ENCODE data around the gene TUBGCP2.
"Not testable (repeated sequence)": the region's sequence is repeated elsewhere in the genome, so short reads cannot be mapped to it uniquely, and the experiment has no call there.

Gene TUBGCP2

GRCh38 chr10:133237241-133237587, 71.5 kb downstream of the TUBGCP2 start:
- H3K27ac ChIP-seq = no peak overlapping the region
- DNase-seq = no peak
- in situ Hi-C loops (cut with HindIII; ENCODE audit: low pct_ligation_motif_present, low sequenced_read_pairs) = no loop called here
- H3K27me3 ChIP-seq (replicated peaks) = peaks cover 59% of the 10 kb centered on the region
- TF ChIP-seq CTCF (IDR thresholded peaks at IDR 0.05; ENCODE audit: low read depth, low read length, missing control alignments) = no peak
- no peak overlapping the region for H3K4me3 ChIP-seq (ENCODE audit: low read depth, low read length)
- H3K36me3 ChIP-seq (replicated peaks) = no peaks in the 10 kb centered on the region

GRCh38 chr10:133236401-133237240, 72.1 kb downstream of the TUBGCP2 start:
- Histone ChIP-seq H3K4me3 (ENCODE audit: low read depth, low read length) (no peak overlapping the region), H3K27ac (no peak overlapping the region), H3K27me3 (replicated peaks) (peaks cover 65% of the 10 kb centered on the region), H3K36me3 (replicated peaks) (no peaks in the 10 kb centered on the region)
- no peak for DNase-seq
- no peak for TF ChIP-seq CTCF (IDR thresholded peaks at IDR 0.05; ENCODE audit: low read depth, low read length, missing control alignments)
- in situ Hi-C loops (cut with HindIII; ENCODE audit: low pct_ligation_motif_present, low sequenced_read_pairs) = no loop called here

- Histone ChIP-seq H3K27me3 (replicated peaks) (peaks cover 71% of the 10 kb centered on the region), H3K36me3 (replicated peaks) (no peaks in the 10 kb centered on the region), H3K27ac (no peak overlapping the region), H3K4me3 (ENCODE audit: low read depth, low read length) (no peak overlapping the region)
- in situ Hi-C loops (cut with HindIII; ENCODE audit: low pct_ligation_motif_present, low sequenced_read_pairs) = no loop called here
- DNase-seq = no peak
- no peak for TF ChIP-seq CTCF (IDR thresholded peaks at IDR 0.05; ENCODE audit: low read depth, low read length, missing control alignments)
Observed at GRCh38 chr10:133235932-133236331, 72.7 kb downstream of the TUBGCP2 start.

GRCh38 chr10:133235265-133235855, 73.3 kb downstream of the TUBGCP2 start:
- no peak for DNase-seq
- no peak for TF ChIP-seq CTCF (IDR thresholded peaks at IDR 0.05; ENCODE audit: low read depth, low read length, missing control alignments)
- Histone ChIP-seq H3K36me3 (replicated peaks) (no peaks in the 10 kb centered on the region), H3K27ac (no peak overlapping the region), H3K27me3 (replicated peaks) (peaks cover 76% of the 10 kb centered on the region), H3K4me3 (ENCODE audit: low read depth, low read length) (no peak overlapping the region)
- in situ Hi-C loops (cut with HindIII; ENCODE audit: low pct_ligation_motif_present, low sequenced_read_pairs) = no loop called here

- H3K27me3 ChIP-seq (replicated peaks) = peaks cover 77% of the 10 kb centered on the region
- H3K36me3 ChIP-seq (replicated peaks); in situ Hi-C loops (cut with HindIII; ENCODE audit: low pct_ligation_motif_present, low sequenced_read_pairs); H3K27ac ChIP-seq; DNase-seq; H3K4me3 ChIP-seq (ENCODE audit: low read depth, low read length): not testable (repeated sequence)
Observed at GRCh38 chr10:133234796-133235195, 73.9 kb downstream of the TUBGCP2 start.

- H3K36me3 ChIP-seq (replicated peaks) = no peaks in the 10 kb centered on the region
- H3K27me3 ChIP-seq (replicated peaks) = peaks cover 66% of the 10 kb centered on the region
- H3K27ac ChIP-seq = no peak overlapping the region
- TF ChIP-seq CTCF (IDR thresholded peaks at IDR 0.05; ENCODE audit: low read depth, low read length, missing control alignments) = no peak
- no peak overlapping the region for H3K4me3 ChIP-seq (ENCODE audit: low read depth, low read length)
- DNase-seq = no peak
- in situ Hi-C loops (cut with HindIII; ENCODE audit: low pct_ligation_motif_present, low sequenced_read_pairs) = no loop called here
Observed at GRCh38 chr10:133231946-133232574, 76.6 kb downstream of the TUBGCP2 start.

All from brain microvascular endothelial cell (primary cell).